Activated naive CD4-positive, alpha-beta T cell (primary cell): ENCODE data around the gene CACNB2.
"Not testable (repeated sequence)": the region's sequence is repeated elsewhere in the genome, so short reads cannot be mapped to it uniquely, and the experiment has no call there.

Source experiments
- DNase-seq, 4 experiments: peaks; one replicate each; lab custom pipeline; 2025; lab: John Stamatoyannopoulos, UW

CACNB2 gene

DNA sequence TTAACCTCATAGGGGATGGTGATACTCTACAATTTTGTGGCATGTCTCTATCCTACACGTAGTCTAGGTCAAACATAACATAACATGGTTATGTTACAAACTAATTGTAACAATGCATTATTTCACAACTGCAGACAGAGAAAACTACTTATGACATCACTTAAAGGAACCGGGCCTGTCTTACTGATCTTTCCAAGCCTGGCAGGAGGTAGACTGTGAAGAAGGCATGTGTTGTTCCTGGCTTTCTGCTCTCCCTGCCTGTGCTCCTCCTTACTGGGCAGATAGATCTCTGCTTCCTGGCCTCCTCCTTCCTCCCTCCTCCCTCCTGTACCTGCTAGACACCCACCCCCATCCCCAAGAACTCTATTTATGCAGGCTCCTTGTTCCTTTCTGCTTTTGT is 5.4 kb downstream of the CACNB2 start:
- DNase-seq = no peak

GRCh38 chr10:18149196-18149800 is 9.1 kb downstream of the CACNB2 start:
- no peak for DNase-seq

DNA sequence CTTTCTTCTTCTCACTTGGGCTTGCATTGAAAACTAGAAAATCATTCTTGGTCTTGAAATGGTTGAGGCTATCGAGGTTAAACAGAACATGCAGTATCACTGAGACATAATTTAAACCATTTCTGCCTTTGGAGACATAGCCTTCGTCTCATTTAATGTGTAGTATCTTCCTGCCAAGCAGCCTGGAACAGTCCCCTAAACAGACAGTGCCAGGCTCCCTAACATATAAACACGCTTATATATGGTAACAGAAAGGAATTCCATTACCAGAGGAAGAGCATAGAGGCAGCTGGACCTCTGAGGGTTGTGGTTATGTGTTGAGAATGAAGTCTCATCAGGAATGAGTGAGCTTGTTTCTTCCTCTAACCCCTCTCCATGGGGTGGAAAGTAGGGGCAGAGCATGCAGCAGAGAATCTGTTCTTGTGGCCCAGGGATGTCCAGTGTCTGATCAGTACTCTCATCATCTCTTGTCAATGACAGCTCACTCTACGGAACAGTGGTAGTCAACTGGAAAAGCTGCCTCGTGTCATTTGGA is 11.2 kb downstream of the CACNB2 start:
- no peak for DNase-seq

- DNase-seq = not testable (repeated sequence)
These were observed 13.2 kb downstream of the CACNB2 start for GRCh38 chr10:18153381-18153780.

DNA sequence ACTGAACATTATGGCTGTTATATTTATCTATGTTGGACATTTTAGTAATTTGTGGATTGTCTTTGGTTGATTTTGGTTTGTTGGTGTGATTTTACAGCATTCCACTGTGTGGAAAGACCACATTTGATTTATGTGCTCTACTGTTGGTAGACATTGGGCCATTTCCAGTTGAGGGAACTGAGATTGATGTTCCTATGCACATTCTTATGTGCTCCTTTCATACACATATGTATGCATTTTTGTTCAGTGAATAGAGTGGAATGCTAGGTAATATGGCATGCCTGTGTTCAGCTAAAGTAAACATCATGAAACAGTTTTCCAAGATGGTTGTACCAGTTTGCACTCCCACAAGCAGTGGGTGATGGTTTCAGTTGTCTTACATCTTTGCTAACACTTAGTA is 15.1 kb downstream of the CACNB2 start:
- DNase-seq = no peak

GRCh38 chr10:18156797-18157196 is 16.6 kb downstream of the CACNB2 start:
- not testable (repeated sequence) for DNase-seq

GRCh38 chr10:18157881-18158280 is 17.7 kb downstream of the CACNB2 start:
- DNase-seq = no peak

DNA sequence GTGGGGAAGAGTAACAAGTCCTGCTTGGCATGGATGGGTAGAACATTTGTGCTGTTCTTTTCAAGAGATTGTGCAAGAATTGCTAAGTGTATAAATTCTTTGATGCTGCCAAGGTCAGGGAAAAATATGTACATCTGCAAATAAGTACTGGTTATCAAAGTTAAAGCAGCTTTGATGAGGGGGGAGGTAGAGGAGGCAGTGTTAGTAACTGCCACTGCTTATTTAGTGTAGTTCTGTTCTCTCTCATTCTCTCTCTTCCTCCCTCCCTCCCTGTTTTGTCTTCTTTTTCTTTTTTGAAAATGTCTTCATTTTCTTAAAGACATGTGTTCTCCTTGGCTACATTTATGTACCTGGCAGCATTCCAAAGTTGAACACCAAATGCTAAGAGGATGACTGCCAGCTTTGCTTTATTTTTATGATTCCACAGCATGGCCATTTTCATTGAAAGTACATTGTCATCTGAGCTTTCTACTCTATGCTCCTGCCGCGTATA is 18.6 kb downstream of the CACNB2 start:
- DNase-seq = no peak

- no peak for DNase-seq
These were observed 19.3 kb downstream of the CACNB2 start for GRCh38 chr10:18159557-18159956.

- no peak for DNase-seq
These were observed 21.9 kb downstream of the CACNB2 start for GRCh38 chr10:18162021-18162627.

- DNase-seq = no peak
These were observed 23.9 kb downstream of the CACNB2 start for GRCh38 chr10:18164093-18164492.

DNA sequence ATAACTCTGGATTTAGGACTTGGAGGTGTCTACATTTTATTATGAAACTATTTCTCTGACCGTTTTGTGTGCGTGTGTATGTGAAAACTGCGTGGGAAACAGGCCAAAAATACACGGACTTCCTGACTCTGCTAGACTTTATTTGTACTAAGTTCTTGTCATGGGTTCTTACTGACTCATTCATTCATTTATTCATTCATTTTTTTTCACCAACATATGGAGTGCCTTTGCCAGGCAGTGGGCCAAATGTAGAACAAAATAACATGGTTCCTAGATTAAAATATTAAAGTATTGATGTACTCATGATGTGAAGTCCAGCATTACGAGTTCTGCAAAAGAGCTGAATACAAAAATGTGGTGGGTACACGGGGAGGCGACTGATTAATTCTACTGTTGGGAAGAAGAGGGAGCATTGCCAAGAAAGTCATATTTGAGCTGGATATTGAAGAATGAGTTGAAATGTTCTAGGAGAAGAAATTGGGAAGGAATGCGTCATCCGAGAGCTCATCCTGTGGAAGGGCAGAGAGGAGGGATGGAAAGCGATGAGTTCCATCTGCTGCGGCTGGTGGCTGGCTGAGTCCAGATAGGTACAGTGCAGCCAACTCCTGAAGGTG is 24.6 kb downstream of the CACNB2 start:
- no peak for DNase-seq

DNA sequence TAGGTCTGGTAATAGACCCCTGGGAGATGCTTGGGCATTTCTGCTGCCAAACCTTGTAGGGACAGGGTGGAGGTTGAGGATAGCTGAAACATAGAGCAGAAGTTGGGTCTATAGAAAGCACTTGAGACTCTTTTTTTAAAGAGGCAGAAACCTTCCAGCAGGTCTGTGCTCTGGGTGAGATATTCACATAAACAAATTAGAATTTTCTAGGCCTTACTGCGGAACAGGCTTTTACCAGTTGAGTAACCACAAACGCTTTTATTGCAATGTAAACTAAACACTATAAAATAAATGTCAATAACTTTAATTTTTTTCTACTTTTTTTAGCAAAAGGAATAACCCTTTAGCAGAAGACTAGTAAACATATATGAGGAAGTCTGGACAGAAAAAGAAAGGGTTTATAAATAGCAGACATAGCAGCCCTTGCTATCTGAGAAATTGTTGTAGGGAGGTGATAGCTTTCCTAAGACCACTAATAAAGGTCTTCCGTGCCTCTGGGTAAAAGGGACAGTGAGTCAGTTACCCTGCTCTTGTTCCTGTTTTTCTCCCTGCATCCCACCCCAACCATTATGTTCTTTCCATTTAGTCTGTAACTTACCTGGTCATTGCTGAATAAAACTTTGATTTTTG is 38.7 kb downstream of the CACNB2 start:
- DNase-seq = no peak

GRCh38 chr10:18179891-18180290 is 39.7 kb downstream of the CACNB2 start:
- no peak for DNase-seq

DNA sequence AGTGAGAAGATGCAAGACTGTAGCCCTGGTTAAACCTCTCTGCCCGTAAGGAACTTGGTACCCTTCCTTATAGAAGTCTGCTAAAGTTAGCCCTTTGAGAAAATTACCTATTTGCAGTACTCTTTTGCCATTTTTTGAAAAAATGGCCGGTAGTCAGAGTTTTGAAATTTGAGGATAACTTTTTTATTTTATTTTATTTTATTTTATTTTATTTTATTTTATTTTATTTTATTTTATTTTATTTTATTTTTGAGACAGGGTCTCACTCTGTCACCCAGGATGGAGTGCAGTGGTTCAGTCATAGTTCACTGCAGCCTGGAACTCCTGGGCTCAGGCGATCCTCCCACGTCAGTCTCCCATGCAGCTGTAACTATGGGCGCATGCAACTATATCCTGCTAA is 41.2 kb downstream of the CACNB2 start:
- not testable (repeated sequence) for DNase-seq

GRCh38 chr10:18185621-18186020 is 45.4 kb downstream of the CACNB2 start:
- no peak for DNase-seq

GRCh38 chr10:18190840-18191239 is 50.6 kb downstream of the CACNB2 start:
- no peak for DNase-seq

- no peak for DNase-seq
These were observed 54.4 kb downstream of the CACNB2 start for GRCh38 chr10:18194634-18195033.

- no peak for DNase-seq
These were observed 55.0 kb downstream of the CACNB2 start for GRCh38 chr10:18195060-18195799.

- DNase-seq = no peak
These were observed 56.8 kb downstream of the CACNB2 start for GRCh38 chr10:18196806-18197550.

DNA sequence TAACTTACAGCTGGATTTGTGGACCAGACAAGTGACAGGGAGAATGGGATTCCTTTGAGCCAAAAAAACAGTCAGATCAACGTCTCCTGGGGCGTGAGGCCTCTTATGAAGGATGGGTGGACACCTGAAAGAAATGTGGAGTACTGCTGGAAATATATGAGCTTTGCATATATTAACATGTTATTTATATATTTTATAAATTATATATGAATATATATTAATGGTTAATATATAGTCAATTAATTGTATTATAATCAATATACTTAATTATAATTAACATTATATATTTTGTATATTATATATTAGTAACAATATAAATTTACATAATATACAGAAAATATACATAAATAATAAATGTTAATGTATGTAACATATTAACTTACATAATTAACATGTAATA is 57.5 kb downstream of the CACNB2 start:
- DNase-seq = no peak
